T-helper 2 cell (primary cell): Measurements from ENCODE around the gene CST3.

Source experiments
- DNase-seq, 5 experiments: peaks; one replicate each; pipeline versions ENCODE4 v3.0.0 to v3.0.0-alpha.2; 2012 to 2022

Gene CST3

GRCh38 chr20:23595941-23596340, 41.8 kb downstream of the CST3 start:
- no peak for DNase-seq

- DNase-seq, result no peak
Observed at GRCh38 chr20:23588434-23589403, 49.0 kb downstream of the CST3 start.

- no peak for DNase-seq
Observed at GRCh38 chr20:23587631-23588030, 50.1 kb downstream of the CST3 start.

GRCh38 chr20:23586735-23587525, 50.8 kb downstream of the CST3 start:
- no peak for DNase-seq

GRCh38 chr20:23585808-23586734, 51.7 kb downstream of the CST3 start:
- DNase-seq, result no peak

GRCh38 chr20:23585449-23585807, 52.3 kb downstream of the CST3 start:
- DNase-seq, result no peak

- no peak for DNase-seq
Observed at GRCh38 chr20:23584434-23585199, 53.1 kb downstream of the CST3 start.
